ENCODE results near the gene FLRT3. TPM values are rescaled to one million over a fixed set of nuclear protein-coding genes. Genes with fewer than 3 reads are reported as not detected.

Gene FLRT3
- total RNA-seq, result 0.06 TPM
- long read RNA-seq, result 0 reads

- DNase-seq (ENCODE audit: low spot score), result no peak
Measured at GRCh38 chr20:14337400-14338171, at the start of gene FLRT3. Gene FLRT3, minus strand, starts transcription at chr20:14337612. Its CDS starts 10,106 bp downstream, at chr20:14327506.

GRCh38 chr20:14386726-14387125 is 49.3 kb upstream of the FLRT3 start:
- no peak for DNase-seq (ENCODE audit: low spot score)

GRCh38 chr20:14385176-14385740 is 47.8 kb upstream of the FLRT3 start:
- no peak for DNase-seq (ENCODE audit: low spot score)

- no peak for DNase-seq (ENCODE audit: low spot score)
Measured at GRCh38 chr20:14384416-14385175, 47.2 kb upstream of the FLRT3 start.

DNA sequence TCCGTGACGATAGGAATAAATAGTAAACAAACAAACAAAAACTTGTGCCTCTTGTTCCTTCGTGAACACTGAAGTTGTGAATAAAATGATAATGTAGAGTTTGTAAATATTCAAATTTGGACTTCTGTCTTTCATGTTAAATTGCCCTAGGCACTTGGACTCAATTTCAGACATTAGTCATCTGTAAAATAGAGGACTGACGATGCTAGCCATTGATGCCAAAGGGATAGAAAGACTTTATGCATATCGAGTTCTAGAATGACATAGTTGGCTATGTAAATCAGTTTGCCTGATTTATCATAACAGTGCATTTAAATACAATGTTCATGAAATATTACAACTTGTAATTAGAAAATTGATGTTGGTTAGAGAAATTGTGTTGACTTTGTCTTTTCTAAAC is 45.9 kb upstream of the FLRT3 start:
- no peak for DNase-seq (ENCODE audit: low spot score)

DNA sequence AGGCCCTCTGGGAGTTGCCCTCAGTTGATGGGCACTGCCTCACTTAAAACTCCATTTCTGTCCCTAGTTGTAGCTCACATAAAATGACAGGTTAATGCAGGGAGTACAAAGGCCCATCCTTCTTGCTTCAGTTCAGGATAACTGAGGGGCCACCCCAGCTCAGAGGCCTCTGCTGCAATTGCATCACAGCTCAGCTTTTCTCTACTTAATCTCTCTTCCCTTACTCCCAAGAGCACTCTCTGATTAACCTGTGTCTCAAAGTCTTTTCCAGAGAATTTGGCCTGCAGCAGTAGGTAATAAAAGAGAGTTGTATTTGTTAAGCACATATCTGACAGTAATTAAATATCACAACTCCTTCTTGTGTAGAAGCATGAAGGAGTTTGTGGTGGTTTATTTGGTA is 40.9 kb upstream of the FLRT3 start:
- no peak for DNase-seq (ENCODE audit: low spot score)

GRCh38 chr20:14375416-14375985 is 38.1 kb upstream of the FLRT3 start:
- DNase-seq (ENCODE audit: low spot score), result no peak

GRCh38 chr20:14374196-14374595 is 36.8 kb upstream of the FLRT3 start:
- DNase-seq (ENCODE audit: low spot score), result no peak

GRCh38 chr20:14361509-14362345 is 24.3 kb upstream of the FLRT3 start:
- DNase-seq (ENCODE audit: low spot score), result no peak

DNA sequence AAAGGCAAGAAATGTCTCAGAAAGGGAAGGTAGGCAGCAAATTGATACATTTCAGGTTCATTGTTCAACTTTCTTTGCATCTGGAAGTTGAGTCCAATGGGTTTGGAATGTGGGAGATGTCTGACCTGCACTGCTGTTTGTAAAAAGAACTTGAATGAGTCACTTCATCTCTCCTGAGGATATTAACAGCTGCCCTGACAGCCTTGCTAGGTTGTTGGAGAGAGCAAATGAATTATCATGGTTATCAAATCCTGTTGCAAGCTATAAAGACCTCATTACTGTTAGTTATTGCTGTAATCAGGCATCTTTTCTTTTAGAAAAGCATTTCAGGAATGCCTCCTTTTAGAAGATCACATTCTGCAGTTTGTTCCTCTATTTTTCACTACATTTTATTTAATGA is 23.0 kb upstream of the FLRT3 start:
- DNase-seq (ENCODE audit: low spot score), result no peak

DNA sequence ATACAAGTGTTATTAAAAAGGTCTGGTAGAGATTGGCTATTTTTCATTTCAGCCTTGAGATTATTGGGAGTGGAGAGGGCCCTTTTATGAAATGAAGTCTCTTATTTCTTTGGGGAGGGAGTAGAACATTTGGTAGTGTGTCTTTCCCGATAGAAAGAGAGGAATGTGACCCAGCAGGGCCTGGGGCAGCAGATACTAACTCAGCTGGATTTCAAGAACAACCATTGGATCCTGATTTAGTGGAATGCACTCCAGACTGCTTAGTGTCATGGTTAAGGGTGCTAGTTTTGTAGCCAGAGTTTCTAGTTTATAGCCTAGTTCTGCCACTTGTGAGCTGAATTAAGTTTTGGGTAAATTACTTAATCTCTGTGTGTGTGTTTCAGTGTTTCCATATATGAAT is 18.4 kb upstream of the FLRT3 start:
- no peak for DNase-seq (ENCODE audit: low spot score)

DNA sequence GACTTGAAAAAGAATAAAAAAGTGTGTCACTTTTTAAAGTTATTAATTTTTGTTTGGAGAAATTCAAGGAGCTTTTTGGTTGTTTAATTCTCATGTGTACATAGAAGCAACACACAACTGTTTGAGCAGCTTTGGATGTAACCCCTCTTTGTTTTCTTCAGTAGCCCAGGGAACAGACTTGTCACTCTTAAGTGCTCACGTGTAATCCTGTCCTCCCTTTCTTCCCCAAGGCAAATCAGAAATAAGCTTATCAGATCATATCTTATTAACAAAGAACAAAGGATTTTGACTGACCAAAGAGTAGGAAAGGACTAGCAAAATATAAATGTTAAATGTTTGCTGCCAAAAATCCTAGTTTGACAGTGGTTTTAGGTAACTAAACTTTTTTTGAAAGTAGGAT is 7.3 kb upstream of the FLRT3 start:
- DNase-seq (ENCODE audit: low spot score), result no peak

DNA sequence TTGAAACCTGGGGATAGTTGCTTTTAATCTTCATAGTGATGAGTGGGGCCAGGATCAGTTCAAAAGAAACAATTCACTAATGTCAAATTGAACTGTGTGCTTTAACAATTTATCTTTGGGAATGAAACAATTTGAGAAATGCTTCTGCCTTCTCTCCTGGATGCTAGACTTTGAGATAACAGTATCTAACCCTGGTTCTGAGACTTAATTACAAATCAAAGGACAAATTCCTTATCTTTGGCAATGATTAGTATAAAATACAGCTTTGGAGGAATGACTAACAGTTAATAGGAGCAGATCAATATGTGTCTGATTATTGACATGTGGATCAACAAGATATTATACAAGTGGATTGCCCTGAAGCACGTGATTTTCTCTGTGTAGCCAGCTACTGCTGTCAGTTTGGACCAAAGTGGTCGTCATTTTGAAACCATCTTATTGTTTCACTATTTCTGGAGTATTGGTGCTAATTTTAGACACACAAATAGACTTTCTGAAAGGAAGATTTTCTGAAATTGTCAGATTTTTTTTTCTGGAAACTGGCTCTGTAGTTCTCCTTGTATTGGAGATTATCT is 6.2 kb upstream of the FLRT3 start:
- DNase-seq (ENCODE audit: low spot score), result no peak

- DNase-seq (ENCODE audit: low spot score), result no peak
Measured at GRCh38 chr20:14342918-14343317, 5.5 kb upstream of the FLRT3 start.

DNA sequence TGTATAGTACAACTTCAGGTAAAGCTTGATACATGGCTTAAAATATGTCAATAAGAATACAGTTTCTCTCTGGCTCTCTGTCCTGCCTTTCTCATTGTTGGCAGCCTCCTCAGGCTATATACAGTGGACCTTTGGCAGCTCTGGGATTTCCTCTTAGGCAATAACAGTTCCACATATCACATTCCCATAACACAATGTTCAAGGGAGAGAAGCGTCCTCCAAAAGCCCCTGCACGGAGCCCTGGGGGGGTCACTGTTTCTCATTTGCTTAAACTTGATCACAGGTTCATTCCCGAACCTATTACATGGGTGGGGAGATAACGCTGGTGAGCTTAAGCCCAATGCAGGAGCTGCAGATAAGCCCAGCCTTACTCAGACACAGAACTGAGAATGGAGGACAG is 4.4 kb upstream of the FLRT3 start:
- no peak for DNase-seq (ENCODE audit: low spot score)

- DNase-seq (ENCODE audit: low spot score), result no peak
Measured at GRCh38 chr20:14336686-14337085, 726 bp downstream of the FLRT3 start.

- DNase-seq (ENCODE audit: low spot score), result no peak
Measured at GRCh38 chr20:14335052-14335451, 2.4 kb downstream of the FLRT3 start.

DNA sequence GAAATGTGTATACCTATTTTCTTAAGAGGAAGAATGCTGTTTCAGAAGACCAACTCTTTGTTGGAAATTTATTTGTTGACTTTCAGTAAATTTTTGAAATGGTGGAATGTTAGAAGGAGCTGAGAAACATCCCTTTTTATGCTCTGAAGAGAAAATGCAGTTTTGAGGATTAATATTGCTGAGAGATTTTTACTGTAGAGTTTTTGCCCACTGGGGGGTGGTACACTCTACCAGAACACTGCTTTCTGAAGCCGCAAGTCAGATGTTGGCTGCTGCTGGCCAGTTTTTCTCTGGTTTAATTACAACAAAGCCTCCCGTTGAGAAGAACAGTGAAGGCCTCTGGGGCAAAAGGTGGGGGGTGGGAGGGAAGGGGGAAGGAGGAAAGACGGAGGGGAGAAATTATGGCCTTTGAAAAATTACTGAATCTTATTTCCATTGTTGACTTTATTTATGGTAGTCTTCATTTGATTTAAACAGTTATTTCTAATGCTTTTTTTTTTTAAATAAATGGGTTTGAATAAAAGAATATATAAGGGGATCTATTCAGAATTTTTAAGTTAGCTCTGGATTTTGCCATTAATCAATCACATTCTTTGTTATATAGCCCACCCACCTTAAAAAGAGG is 3.0 kb downstream of the FLRT3 start:
- no peak for DNase-seq (ENCODE audit: low spot score)

- DNase-seq (ENCODE audit: low spot score), result no peak
Measured at GRCh38 chr20:14333721-14334120, 3.7 kb downstream of the FLRT3 start.

GRCh38 chr20:14332866-14333265 is 4.5 kb downstream of the FLRT3 start:
- no peak for DNase-seq (ENCODE audit: low spot score)

All from mesenteric fat pad (tissue), 1 donor.